ENCODE measurements around the gene CBL.

Gene CBL

GRCh38 chr11:119350302-119350701 is 144.2 kb downstream of the CBL start:
- no peak for DNase-seq

GRCh38 chr11:119351232-119351631 is 145.1 kb downstream of the CBL start:
- DNase-seq: no peak

GRCh38 chr11:119352857-119353260 is 146.7 kb downstream of the CBL start:
- peak; percentile 31 to 49 for DNase-seq

- no peak for DNase-seq
These were observed 149.1 kb downstream of the CBL start for GRCh38 chr11:119355091-119355843.

GRCh38 chr11:119356349-119357031 is 150.4 kb downstream of the CBL start:
- DNase-seq: peak; percentile 44 to 68

- DNase-seq: no peak
These were observed 150.9 kb downstream of the CBL start for GRCh38 chr11:119357074-119357473.

Data from hippocampal formation (tissue), 2 donors.